ENCODE data around the gene GLTP. TPM values are rescaled to one million over a fixed set of nuclear protein-coding genes. Genes with fewer than 3 reads are reported as not detected.
A peak's percentile ranks its signal among the peaks of the same experiment; 100 is the strongest.
"Not testable (repeated sequence)": the region's sequence is repeated elsewhere in the genome, so short reads cannot be mapped to it uniquely, and the experiment has no call there.

The GLTP gene
- total RNA-seq, 1 experiment from 2014 or later: 25.8 TPM

DNA sequence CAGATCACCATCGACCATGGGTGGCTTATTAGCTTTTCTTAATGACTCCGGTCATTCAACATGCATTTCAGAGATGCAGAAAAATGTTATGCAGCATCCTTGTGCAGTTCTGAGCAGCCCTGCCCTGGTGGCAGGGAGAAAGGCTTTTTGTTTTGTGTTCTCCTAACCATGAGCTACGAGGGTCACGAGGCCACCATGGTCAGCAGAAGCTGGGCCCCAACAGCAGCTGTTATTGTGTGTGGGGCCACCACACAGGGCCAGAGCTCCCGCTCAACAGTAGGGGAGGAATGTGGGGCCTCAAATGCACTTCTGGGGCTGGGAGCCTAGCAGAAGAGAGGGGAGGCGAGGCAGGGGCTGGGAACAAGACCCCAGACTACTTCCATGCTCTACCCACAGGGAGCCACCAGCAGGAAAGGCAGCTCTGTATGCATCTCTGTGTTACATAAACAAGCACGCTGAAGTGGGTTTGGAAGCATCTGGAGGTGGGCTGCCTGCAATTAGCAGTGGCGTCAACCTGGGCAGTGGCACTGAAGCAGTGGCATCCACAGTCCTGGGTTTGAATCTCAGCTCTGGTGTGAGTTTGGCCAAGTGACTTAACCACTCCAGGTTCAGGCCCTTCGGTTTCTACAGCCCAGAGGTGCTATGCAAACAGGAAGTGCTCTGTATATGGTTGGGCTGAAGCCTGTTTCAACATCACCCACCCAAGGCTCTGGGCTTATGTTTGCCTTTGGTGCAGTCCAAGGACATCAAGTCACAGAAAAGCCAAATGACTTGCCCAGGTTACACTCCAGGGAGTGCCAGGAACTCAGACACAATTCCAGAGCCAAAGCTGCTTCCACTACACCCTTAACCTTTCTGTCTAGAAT is 16.3 kb downstream of the GLTP start:
- no peaks in the 10 kb centered on the region for H3K9me3 Mint-ChIP-seq
- CTCF ChIA-PET: interaction anchor here (1.8 to 2.8 kb wide), 3 partner anchors 10 to 47 kb away, joined by 7 to 17 read pairs (median 8); no protein-coding TSS in a partner anchor
- TF ChIP-seq GABPB1 (CRISPR knock-in tag; IDR thresholded peaks at IDR 0.05) (peak; percentile 71), ZNF219 (CRISPR knock-in tag; IDR thresholded peaks at IDR 0.05; ENCODE audit: borderline replicate concordance) (no peak)
- POLR2A ChIA-PET: no interaction called here
- ATAC-seq (peak; percentile 55), DNase-seq (ENCODE audit: low spot score) (no peak)
- no peak overlapping the region for H3K4me3 Mint-ChIP-seq
- no peaks in the 10 kb centered on the region for H3K27me3 Mint-ChIP-seq (ENCODE audit: low read depth)
- H3K4me1 Mint-ChIP-seq: peaks cover 18% of the 10 kb centered on the region
- H3K27ac Mint-ChIP-seq: peak overlapping the region; percentile 57; the same call in 1 of the 2 replicates
- H3K36me3 Mint-ChIP-seq: no peaks in the 10 kb centered on the region

DNA sequence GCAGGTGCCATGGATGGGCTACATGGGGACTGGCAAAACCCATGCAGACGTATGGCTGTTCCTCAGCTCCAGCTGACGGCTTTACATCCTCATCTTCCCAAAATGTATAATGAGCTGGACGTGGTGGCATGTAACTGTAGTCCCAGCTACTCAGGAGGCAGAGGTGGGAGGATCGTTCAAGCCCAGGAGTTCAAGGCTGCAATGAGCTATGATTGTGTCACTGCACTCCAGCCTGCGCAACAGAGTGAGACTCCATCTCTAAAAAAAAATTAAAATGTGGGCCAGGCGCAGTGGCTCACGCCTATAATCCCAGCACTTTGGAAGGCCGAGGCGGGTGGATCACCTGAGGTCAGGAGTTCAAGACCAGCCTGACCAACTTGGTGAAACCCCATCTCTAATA is 17.9 kb downstream of the GLTP start:
- ATAC-seq; DNase-seq (ENCODE audit: low spot score); H3K36me3 Mint-ChIP-seq; POLR2A ChIA-PET; H3K27ac Mint-ChIP-seq; H3K27me3 Mint-ChIP-seq (ENCODE audit: low read depth); H3K4me3 Mint-ChIP-seq; H3K9me3 Mint-ChIP-seq: not testable (repeated sequence)
- CTCF ChIA-PET: interaction anchor here (2.8 kb wide), 2 partner anchors 9 to 48 kb away, joined by 8 to 17 read pairs; no protein-coding TSS in a partner anchor
- peaks cover 18% of the 10 kb centered on the region for H3K4me1 Mint-ChIP-seq

DNA sequence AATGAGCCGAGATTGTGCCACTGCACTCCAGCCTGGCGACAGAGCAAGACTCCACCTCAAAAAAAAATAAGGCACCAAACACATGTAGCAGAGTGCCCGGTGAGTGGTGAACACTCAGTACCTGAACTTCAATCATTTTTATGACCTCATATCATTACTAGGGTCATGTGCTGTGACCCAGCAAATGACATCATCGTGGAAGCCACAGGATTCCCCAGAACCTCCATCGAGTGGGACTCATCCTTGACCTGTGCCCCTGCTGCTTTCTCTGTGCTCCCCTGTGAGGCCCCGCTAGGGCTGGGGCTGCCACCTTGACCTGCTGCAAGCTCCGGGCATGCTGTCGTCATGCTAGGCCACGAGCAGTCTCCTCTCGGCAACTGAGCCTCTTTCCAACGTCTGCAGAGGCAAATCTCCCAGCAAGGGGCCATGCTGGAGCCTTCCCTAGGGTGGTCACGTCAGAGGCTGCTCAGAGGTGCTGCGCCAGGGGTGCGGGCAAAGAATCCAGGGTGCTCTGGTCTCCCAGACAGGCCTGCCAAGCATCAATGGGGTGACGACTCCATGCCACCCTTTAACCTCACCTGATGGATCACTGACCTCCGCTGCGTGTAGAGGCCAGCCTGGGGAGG is 18.5 kb downstream of the GLTP start:
- Mint-ChIP-seq H3K36me3 (peaks cover 3% of the 10 kb centered on the region; the same call in 1 of the 2 replicates), H3K27ac (no peak overlapping the region), H3K27me3 (ENCODE audit: low read depth) (no peaks in the 10 kb centered on the region), H3K4me1 (peaks cover 18% of the 10 kb centered on the region), H3K9me3 (no peaks in the 10 kb centered on the region), H3K4me3 (no peak overlapping the region)
- POLR2A ChIA-PET: no interaction called here
- ATAC-seq (no peak), DNase-seq (ENCODE audit: low spot score) (no peak)
- TF ChIP-seq, protein P1, sequence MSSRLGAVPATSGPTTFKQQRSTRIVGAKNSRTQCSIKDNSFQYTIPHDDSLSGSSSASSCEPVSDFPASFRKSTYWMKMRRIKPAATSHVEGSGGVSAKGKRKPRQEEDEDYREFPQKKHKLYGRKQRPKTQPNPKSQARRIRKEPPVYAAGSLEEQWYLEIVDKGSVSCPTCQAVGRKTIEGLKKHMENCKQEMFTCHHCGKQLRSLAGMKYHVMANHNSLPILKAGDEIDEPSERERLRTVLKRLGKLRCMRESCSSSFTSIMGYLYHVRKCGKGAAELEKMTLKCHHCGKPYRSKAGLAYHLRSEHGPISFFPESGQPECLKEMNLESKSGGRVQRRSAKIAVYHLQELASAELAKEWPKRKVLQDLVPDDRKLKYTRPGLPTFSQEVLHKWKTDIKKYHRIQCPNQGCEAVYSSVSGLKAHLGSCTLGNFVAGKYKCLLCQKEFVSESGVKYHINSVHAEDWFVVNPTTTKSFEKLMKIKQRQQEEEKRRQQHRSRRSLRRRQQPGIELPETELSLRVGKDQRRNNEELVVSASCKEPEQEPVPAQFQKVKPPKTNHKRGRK (CRISPR knock-in tag; IDR thresholded peaks at IDR 0.05; ENCODE audit: borderline replicate concordance): no peak
- peak; percentile 99 for TF ChIP-seq GABPB1 (CRISPR knock-in tag; IDR thresholded peaks at IDR 0.05)
- CTCF ChIA-PET: interaction anchor here (1.4 to 2.8 kb wide), 4 partner anchors 8 to 49 kb away, joined by 3 to 17 read pairs (median 12); no protein-coding TSS in a partner anchor

DNA sequence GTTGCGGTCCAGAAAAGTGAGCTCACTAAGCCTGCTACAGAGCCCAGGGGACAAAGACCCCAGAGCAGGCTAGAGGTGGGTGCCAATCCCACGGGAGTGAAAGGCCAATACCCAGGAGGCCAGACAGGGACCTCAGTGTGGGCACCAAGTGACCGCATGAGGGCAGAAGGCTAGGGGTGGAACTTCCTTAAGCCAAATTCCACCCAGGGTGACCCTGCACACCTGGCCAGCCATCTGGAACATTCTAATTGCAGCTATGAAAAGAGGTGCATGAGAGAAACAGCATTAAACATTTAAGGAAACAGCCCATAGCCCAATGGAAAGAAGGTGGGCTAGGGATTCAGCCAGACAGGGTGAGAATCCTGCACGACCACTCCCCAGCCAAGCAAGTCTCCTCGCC is 19.4 kb downstream of the GLTP start:
- ChIA-PET POLR2A (no interaction called here), CTCF (interaction anchor here (1.4 to 2.8 kb wide), 2 partner anchors 16 to 50 kb away, joined by 3 to 17 read pairs; no protein-coding TSS in a partner anchor)
- DNase-seq (ENCODE audit: low spot score) (no peak), ATAC-seq (no peak)
- H3K36me3 Mint-ChIP-seq: peaks cover 3% of the 10 kb centered on the region; the same call in 1 of the 2 replicates
- no peaks in the 10 kb centered on the region for H3K9me3 Mint-ChIP-seq
- H3K4me3 Mint-ChIP-seq: no peak overlapping the region
- no peak overlapping the region for H3K27ac Mint-ChIP-seq
- no peaks in the 10 kb centered on the region for H3K27me3 Mint-ChIP-seq (ENCODE audit: low read depth)
- peaks cover 14% of the 10 kb centered on the region for H3K4me1 Mint-ChIP-seq
- TF ChIP-seq FOXK1 (CRISPR knock-in tag; IDR thresholded peaks at IDR 0.05) (no peak), RELA (CRISPR knock-in tag; IDR thresholded peaks at IDR 0.05; ENCODE audit: borderline replicate concordance) (no peak), RORB (CRISPR knock-in tag; IDR thresholded peaks at IDR 0.05) (no peak), NR3C1 (CRISPR knock-in tag; conservative IDR thresholded peaks at IDR 0.05; ENCODE audit: low read depth) (no peak), ZNF263 (CRISPR knock-in tag; IDR thresholded peaks at IDR 0.05; ENCODE audit: low read depth) (no peak), ZNF671 (CRISPR knock-in tag; IDR thresholded peaks at IDR 0.05) (no peak), ZNF416 (CRISPR knock-in tag; IDR thresholded peaks at IDR 0.05) (no peak), ZNF423 (CRISPR knock-in tag; IDR thresholded peaks at IDR 0.05) (no peak), KAT7 (CRISPR knock-in tag; IDR thresholded peaks at IDR 0.05; ENCODE audit: borderline replicate concordance) (no peak), SMAD4 (CRISPR knock-in tag; IDR thresholded peaks at IDR 0.05) (no peak), NFATC4 (CRISPR knock-in tag; IDR thresholded peaks at IDR 0.05) (no peak), GTF2I (CRISPR knock-in tag; conservative IDR thresholded peaks at IDR 0.05) (no peak), ETV6 (CRISPR knock-in tag; IDR thresholded peaks at IDR 0.05) (no peak), MXD4 (CRISPR knock-in tag; IDR thresholded peaks at IDR 0.05; ENCODE audit: borderline replicate concordance) (no peak)
- TF ChIP-seq, protein P2, sequence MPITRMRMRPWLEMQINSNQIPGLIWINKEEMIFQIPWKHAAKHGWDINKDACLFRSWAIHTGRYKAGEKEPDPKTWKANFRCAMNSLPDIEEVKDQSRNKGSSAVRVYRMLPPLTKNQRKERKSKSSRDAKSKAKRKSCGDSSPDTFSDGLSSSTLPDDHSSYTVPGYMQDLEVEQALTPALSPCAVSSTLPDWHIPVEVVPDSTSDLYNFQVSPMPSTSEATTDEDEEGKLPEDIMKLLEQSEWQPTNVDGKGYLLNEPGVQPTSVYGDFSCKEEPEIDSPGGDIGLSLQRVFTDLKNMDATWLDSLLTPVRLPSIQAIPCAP (CRISPR knock-in tag; IDR thresholded peaks at IDR 0.05): no peak
- TF ChIP-seq, protein P3, sequence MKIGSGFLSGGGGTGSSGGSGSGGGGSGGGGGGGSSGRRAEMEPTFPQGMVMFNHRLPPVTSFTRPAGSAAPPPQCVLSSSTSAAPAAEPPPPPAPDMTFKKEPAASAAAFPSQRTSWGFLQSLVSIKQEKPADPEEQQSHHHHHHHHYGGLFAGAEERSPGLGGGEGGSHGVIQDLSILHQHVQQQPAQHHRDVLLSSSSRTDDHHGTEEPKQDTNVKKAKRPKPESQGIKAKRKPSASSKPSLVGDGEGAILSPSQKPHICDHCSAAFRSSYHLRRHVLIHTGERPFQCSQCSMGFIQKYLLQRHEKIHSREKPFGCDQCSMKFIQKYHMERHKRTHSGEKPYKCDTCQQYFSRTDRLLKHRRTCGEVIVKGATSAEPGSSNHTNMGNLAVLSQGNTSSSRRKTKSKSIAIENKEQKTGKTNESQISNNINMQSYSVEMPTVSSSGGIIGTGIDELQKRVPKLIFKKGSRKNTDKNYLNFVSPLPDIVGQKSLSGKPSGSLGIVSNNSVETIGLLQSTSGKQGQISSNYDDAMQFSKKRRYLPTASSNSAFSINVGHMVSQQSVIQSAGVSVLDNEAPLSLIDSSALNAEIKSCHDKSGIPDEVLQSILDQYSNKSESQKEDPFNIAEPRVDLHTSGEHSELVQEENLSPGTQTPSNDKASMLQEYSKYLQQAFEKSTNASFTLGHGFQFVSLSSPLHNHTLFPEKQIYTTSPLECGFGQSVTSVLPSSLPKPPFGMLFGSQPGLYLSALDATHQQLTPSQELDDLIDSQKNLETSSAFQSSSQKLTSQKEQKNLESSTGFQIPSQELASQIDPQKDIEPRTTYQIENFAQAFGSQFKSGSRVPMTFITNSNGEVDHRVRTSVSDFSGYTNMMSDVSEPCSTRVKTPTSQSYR (CRISPR knock-in tag; IDR thresholded peaks at IDR 0.05): no peak
- TF ChIP-seq, protein P4, sequence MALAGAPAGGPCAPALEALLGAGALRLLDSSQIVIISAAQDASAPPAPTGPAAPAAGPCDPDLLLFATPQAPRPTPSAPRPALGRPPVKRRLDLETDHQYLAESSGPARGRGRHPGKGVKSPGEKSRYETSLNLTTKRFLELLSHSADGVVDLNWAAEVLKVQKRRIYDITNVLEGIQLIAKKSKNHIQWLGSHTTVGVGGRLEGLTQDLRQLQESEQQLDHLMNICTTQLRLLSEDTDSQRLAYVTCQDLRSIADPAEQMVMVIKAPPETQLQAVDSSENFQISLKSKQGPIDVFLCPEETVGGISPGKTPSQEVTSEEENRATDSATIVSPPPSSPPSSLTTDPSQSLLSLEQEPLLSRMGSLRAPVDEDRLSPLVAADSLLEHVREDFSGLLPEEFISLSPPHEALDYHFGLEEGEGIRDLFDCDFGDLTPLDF (CRISPR knock-in tag; IDR thresholded peaks at IDR 0.05): no peak
- TF ChIP-seq, protein P5, sequence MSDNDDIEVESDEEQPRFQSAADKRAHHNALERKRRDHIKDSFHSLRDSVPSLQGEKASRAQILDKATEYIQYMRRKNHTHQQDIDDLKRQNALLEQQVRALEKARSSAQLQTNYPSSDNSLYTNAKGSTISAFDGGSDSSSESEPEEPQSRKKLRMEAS (CRISPR knock-in tag; IDR thresholded peaks at IDR 0.05): no peak

All from WTC11 (cell line).